Immature natural killer cell (primary cell): ENCODE results near the gene TFR2. TPM values are rescaled to one million over a fixed set of nuclear protein-coding genes. Genes with fewer than 3 reads are reported as not detected.
"Not testable (repeated sequence)": the region's sequence is repeated elsewhere in the genome, so short reads cannot be mapped to it uniquely, and the experiment has no call there.

Experiments used
- DNase-seq, 3 donors: peaks; one replicate each; pipeline ENCODE4 v3.0.0; 2022; ENCODE audit warnings: mixed read lengths in 1 of 3
- H3K27ac Mint-ChIP-seq, 6 donors: one replicate each; pipeline ENCODE4 v1.8.0; 2020; ENCODE audit warnings: mixed read lengths in 6 of 6, mild to moderate bottlenecking in 5 of 6, inconsistent platforms in 4 of 6, moderate library complexity in 3 of 6
- H3K27me3 Mint-ChIP-seq, 3 donors: one replicate each; pipeline ENCODE4 v1.8.0; 2020 to 2021; ENCODE audit warnings: low read depth in 3 of 3, mild to moderate bottlenecking in 3 of 3, mixed read lengths in 3 of 3, moderate library complexity in 3 of 3, inconsistent platforms in 1 of 3
- H3K36me3 Mint-ChIP-seq, 3 donors: one replicate each; pipeline ENCODE4 v1.8.0; 2020; ENCODE audit warnings: mixed read lengths in 3 of 3, inconsistent platforms in 2 of 3, mild to moderate bottlenecking in 2 of 3
- H3K4me1 Mint-ChIP-seq, 2 donors: one replicate each; pipeline ENCODE4 v1.8.0; 2020; ENCODE audit warnings: inconsistent platforms in 2 of 2, mild to moderate bottlenecking in 2 of 2, mixed read lengths in 2 of 2, moderate library complexity in 1 of 2
- H3K4me3 Mint-ChIP-seq, 5 donors: one replicate each; pipeline ENCODE4 v1.8.0; 2020; ENCODE audit warnings: mild to moderate bottlenecking in 5 of 5, mixed read lengths in 5 of 5, inconsistent platforms in 3 of 5, moderate library complexity in 3 of 5
- H3K9me3 Mint-ChIP-seq, 6 donors: one replicate each; pipeline ENCODE4 v1.8.0; 2020; ENCODE audit warnings: mild to moderate bottlenecking in 6 of 6, mixed read lengths in 6 of 6, inconsistent platforms in 4 of 6, moderate library complexity in 3 of 6
- polyA plus RNA-seq, 3 donors: library from polyadenylated mRNA; unstranded; fragments of 300-500 nt; fragmentation: Illumina TruSeq; gene quantifications; one replicate each; pipeline ENCODE4 v1.2.3, GENCODE V29; 2021

The TFR2 gene
- polyA plus RNA-seq, 3 donors from 2014 or later: 0.85 to 1.8 (median 1.1) TPM

GRCh38 chr7:100674411-100675104 is 33.2 kb upstream of the TFR2 start:
- Mint-ChIP-seq H3K27me3 (peaks cover 23 to 35% (median 23%) of the 10 kb centered on the region in 3 donors), H3K4me3 (peak overlapping the region; percentile 92 to 96 (median 93)), H3K36me3 (peaks cover 0 to 7% (median 0%) of the 10 kb centered on the region in 3 donors), H3K9me3 (no peaks in the 10 kb centered on the region), H3K27ac (peak overlapping the region; percentile 91 to 98 (median 96)), H3K4me1 (peaks cover 7 to 20% of the 10 kb centered on the region in 2 donors)
- peak; percentile 30 to 38 (median 34) for DNase-seq

- Mint-ChIP-seq H3K9me3 (no peaks in the 10 kb centered on the region), H3K36me3 (peaks cover 0 to 7% (median 0%) of the 10 kb centered on the region in 3 donors), H3K4me3 (peak overlapping the region; percentile 92 to 96 (median 93)), H3K4me1 (peaks cover 7 to 16% of the 10 kb centered on the region in 2 donors), H3K27me3 (peaks cover 23 to 35% (median 23%) of the 10 kb centered on the region in 3 donors), H3K27ac (peak overlapping the region; percentile 91 to 98 (median 96))
- DNase-seq: no peak
Measured at GRCh38 chr7:100673942-100674410, 32.6 kb upstream of the TFR2 start.

- peak; percentile 94 to 96 (median 95) for DNase-seq
- peaks cover 21 to 35% (median 23%) of the 10 kb centered on the region in 3 donors for H3K27me3 Mint-ChIP-seq
- peak within 1 kb of the TSS; percentile 92 to 96 (median 93) for H3K4me3 Mint-ChIP-seq
- H3K36me3 Mint-ChIP-seq: peaks cover 0 to 6% (median 0%) of the 10 kb centered on the region in 3 donors
- peak within 1 kb of the TSS; percentile 91 to 98 (median 96) for H3K27ac Mint-ChIP-seq
- H3K9me3 Mint-ChIP-seq: no peaks in the 10 kb centered on the region
- peaks cover 7 to 16% of the 10 kb centered on the region in 2 donors for H3K4me1 Mint-ChIP-seq
Measured at GRCh38 chr7:100673302-100673941, 32.1 kb upstream of the TFR2 start, which contains the start of gene GNB2. GNB2 (plus strand) TSS chr7:100673740; CDS start chr7:100676266, 2,526 bp downstream.

GRCh38 chr7:100671353-100672327 is 30.3 kb upstream of the TFR2 start:
- Mint-ChIP-seq H3K27me3 (peaks cover 18 to 37% (median 22%) of the 10 kb centered on the region in 3 donors), H3K4me3 (peak overlapping the region in 2 of 5 donors; percentile 21 to 38), H3K9me3 (no peaks in the 10 kb centered on the region), H3K27ac (peak overlapping the region in 3 of 6 donors; percentile 2 to 14 (median 10)), H3K36me3 (no peaks in the 10 kb centered on the region), H3K4me1 (peaks cover 0 to 10% of the 10 kb centered on the region in 2 donors)
- DNase-seq: no peak

GRCh38 chr7:100670074-100670473 is 28.7 kb upstream of the TFR2 start:
- peaks cover 0 to 6% of the 10 kb centered on the region in 2 donors for H3K4me1 Mint-ChIP-seq
- DNase-seq: no peak
- no peak overlapping the region for H3K4me3 Mint-ChIP-seq
- H3K27ac Mint-ChIP-seq: no peak overlapping the region
- H3K36me3 Mint-ChIP-seq: no peaks in the 10 kb centered on the region
- H3K9me3 Mint-ChIP-seq: no peaks in the 10 kb centered on the region
- peaks cover 16 to 28% (median 19%) of the 10 kb centered on the region in 3 donors for H3K27me3 Mint-ChIP-seq

GRCh38 chr7:100669106-100669505 is 27.8 kb upstream of the TFR2 start:
- H3K36me3 Mint-ChIP-seq, H3K9me3 Mint-ChIP-seq, H3K4me3 Mint-ChIP-seq, DNase-seq, H3K4me1 Mint-ChIP-seq, H3K27ac Mint-ChIP-seq: not testable (repeated sequence)
- H3K27me3 Mint-ChIP-seq: peaks cover 12 to 21% (median 13%) of the 10 kb centered on the region in 3 donors

- Mint-ChIP-seq H3K27ac (no peak overlapping the region), H3K36me3 (no peaks in the 10 kb centered on the region), H3K9me3 (no peaks in the 10 kb centered on the region), H3K27me3 (peaks cover 6 to 12% (median 9%) of the 10 kb centered on the region in 3 donors), H3K4me3 (no peak overlapping the region), H3K4me1 (peaks cover 0 to 3% of the 10 kb centered on the region in 2 donors)
- no peak for DNase-seq
Measured at GRCh38 chr7:100668069-100668449, 26.7 kb upstream of the TFR2 start.

GRCh38 chr7:100667331-100668068 is 26.1 kb upstream of the TFR2 start:
- H3K27ac Mint-ChIP-seq: no peak overlapping the region

GRCh38 chr7:100665168-100665726 is 23.9 kb upstream of the TFR2 start:
- Mint-ChIP-seq H3K4me3 (no peak overlapping the region), H3K36me3 (no peaks in the 10 kb centered on the region), H3K9me3 (no peaks in the 10 kb centered on the region), H3K27me3 (peaks cover 5 to 9% (median 6%) of the 10 kb centered on the region in 3 donors), H3K4me1 (no peaks in the 10 kb centered on the region), H3K27ac (no peak overlapping the region)
- no peak for DNase-seq

More at GRCh38 chr7:100667331-100668068, 26.1 kb upstream of the TFR2 start:
- no peaks in the 10 kb centered on the region for H3K36me3 Mint-ChIP-seq
- peaks cover 4 to 6% (median 6%) of the 10 kb centered on the region in 3 donors for H3K27me3 Mint-ChIP-seq
- H3K9me3 Mint-ChIP-seq: no peaks in the 10 kb centered on the region
- peaks cover 0 to under 1% of the 10 kb centered on the region in 2 donors for H3K4me1 Mint-ChIP-seq
- no peak for DNase-seq
- no peak overlapping the region for H3K4me3 Mint-ChIP-seq

GRCh38 chr7:100662194-100662776 is 20.9 kb upstream of the TFR2 start:
- not testable (repeated sequence) for H3K27ac Mint-ChIP-seq, H3K4me3 Mint-ChIP-seq, DNase-seq, H3K4me1 Mint-ChIP-seq, H3K36me3 Mint-ChIP-seq, H3K9me3 Mint-ChIP-seq
- H3K27me3 Mint-ChIP-seq: peaks cover 0 to 14% (median 11%) of the 10 kb centered on the region in 3 donors

GRCh38 chr7:100655908-100656674 is 14.7 kb upstream of the TFR2 start, which contains the start of gene ACTL6B:
ACTL6B (minus strand) TSS chr7:100656448; CDS start chr7:100656354, 94 bp downstream.
- no peaks in the 10 kb centered on the region for H3K9me3 Mint-ChIP-seq
- DNase-seq: peak; percentile 54 to 58 (median 56)
- peaks cover 0 to 2% of the 10 kb centered on the region in 2 donors for H3K4me1 Mint-ChIP-seq
- no peak within 1 kb of the TSS for H3K4me3 Mint-ChIP-seq
- no peaks in the 10 kb centered on the region for H3K36me3 Mint-ChIP-seq
- H3K27ac Mint-ChIP-seq: no peak within 1 kb of the TSS
- H3K27me3 Mint-ChIP-seq: peaks cover 11 to 35% (median 19%) of the 10 kb centered on the region in 3 donors
